Measurements from ENCODE around the gene TRIM71. TPM values are rescaled to one million over a fixed set of nuclear protein-coding genes. Genes with fewer than 3 reads are reported as not detected.
"Not testable (repeated sequence)": the region's sequence is repeated elsewhere in the genome, so short reads cannot be mapped to it uniquely, and the experiment has no call there.

TRIM71 gene
- total RNA-seq, 4 donors from 2014 or later, result 0.13 to 0.84 (median 0.36) TPM; not detected in 1

- DNase-seq (ENCODE audit: low spot score), result no peak
- no peak for TF ChIP-seq CTCF (IDR thresholded peaks at IDR 0.05)
- ATAC-seq (ENCODE audit: low FRiP score), result no peak
Observed at GRCh38 chr3:32820430-32820829, 2.6 kb downstream of the TRIM71 start.

DNA sequence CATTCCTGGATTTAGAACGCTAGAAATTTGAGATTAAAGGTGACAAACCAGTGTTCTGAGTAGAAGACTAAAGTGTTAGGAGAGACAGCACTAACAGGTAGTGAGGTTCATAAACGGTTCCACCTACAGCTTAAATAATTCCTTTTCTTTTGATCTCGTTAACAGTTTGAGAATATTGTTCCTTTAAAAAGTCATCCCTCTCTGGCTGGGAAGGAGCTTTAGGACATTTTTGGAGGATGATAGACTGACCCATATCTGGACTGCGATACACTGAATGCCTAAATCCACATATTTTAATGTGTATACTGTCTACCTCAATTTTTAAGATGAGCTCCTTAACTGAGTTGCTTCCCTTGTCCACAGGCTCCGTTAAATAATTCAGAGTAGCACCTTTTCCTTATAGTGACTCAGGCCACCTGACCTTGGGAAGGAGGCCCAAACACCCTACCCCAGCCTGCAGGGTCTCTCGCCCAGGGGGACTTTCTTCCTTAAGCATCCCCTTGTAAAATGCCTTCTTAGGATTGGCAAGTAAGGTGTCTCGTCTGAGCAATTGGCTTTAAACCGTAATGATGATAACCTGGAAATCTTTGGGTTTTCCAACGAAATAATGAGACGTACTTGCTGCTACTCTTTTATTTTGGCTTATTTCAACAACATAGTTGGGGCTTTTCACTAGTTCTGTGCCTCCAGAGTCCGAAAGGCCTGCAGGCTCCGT lies 3.3 kb downstream of the TRIM71 start:
- no peak for TF ChIP-seq CTCF (IDR thresholded peaks at IDR 0.05)
- DNase-seq (ENCODE audit: low spot score) (no peak), ATAC-seq (ENCODE audit: low FRiP score) (no peak)

- ATAC-seq (ENCODE audit: low FRiP score) (no peak), DNase-seq (ENCODE audit: low spot score) (no peak)
- no peak for TF ChIP-seq CTCF (IDR thresholded peaks at IDR 0.05)
Observed at GRCh38 chr3:32821686-32822296, 4.0 kb downstream of the TRIM71 start.

GRCh38 chr3:32822609-32823498 lies 5.1 kb downstream of the TRIM71 start:
- no peak for ATAC-seq (ENCODE audit: low FRiP score)
- no peak for DNase-seq (ENCODE audit: low spot score)
- TF ChIP-seq CTCF (IDR thresholded peaks at IDR 0.05), result no peak

DNA sequence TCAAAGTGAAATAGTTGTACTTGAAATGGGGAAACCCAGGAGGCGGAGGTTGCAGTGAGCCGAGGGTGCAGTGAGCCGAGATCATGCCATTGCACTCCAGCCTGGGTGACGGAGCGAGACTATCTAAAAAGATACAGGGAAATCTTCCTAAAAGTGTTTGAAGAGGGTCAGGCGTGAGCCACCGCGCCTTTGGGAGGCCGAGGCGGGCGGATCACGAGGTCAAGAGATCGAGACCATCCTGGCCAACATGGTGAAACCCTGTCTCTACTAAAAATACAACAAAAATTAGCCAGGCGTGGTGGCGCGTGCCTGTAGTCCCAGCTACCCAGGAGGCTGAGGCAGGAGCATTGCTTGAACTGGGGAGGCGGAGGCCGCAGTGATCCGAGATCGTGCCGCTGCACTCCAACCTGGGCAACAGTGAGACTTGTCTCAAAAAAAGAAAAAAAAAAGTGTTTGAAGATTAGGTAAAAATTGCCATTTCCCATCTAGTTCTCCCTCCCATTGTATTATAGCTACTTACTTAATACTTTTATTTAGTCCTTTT lies 5.9 kb downstream of the TRIM71 start:
- DNase-seq (ENCODE audit: low spot score); ATAC-seq (ENCODE audit: low FRiP score): not testable (repeated sequence)

DNA sequence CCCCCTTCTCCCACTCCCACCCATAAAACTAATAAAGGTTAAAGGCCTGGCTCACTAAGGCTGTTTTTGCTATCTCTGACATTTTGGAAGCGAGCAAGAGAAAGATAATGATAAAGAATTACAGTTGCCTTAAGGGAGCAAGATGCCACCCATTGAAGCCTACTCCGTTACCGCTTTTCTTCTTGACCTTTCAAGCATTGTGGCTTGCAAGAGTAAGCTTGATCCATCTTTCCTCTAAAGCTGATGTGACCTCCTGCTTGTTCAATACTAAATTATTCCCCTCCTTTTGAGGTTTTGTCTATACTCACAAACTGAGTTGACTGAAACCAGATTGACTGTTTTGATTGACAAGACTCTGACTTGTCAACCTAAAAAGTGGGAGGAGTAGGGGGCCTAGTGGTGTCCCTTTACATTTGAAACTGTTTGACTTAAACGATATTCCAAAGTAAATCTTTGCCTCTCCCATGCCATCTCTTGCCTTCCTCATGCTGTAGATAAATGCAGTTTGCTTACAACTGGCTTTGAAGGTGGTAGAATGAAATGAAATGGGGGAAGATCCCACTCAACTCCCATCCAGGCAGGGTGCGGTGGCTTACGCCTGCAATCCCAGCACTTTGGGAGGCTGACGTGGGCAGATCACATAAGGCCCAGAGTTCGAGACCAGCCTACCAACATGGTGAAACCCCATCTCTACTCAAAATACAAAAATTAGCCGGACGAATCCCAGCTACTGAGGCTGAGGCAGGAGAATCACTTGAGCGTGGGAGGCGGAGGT lies 8.0 kb downstream of the TRIM71 start:
- ATAC-seq (ENCODE audit: low FRiP score), result no peak
- no peak for TF ChIP-seq CTCF (IDR thresholded peaks at IDR 0.05)
- no peak for DNase-seq (ENCODE audit: low spot score)
